Measurements from ENCODE around the gene UNC5A.

DNA sequence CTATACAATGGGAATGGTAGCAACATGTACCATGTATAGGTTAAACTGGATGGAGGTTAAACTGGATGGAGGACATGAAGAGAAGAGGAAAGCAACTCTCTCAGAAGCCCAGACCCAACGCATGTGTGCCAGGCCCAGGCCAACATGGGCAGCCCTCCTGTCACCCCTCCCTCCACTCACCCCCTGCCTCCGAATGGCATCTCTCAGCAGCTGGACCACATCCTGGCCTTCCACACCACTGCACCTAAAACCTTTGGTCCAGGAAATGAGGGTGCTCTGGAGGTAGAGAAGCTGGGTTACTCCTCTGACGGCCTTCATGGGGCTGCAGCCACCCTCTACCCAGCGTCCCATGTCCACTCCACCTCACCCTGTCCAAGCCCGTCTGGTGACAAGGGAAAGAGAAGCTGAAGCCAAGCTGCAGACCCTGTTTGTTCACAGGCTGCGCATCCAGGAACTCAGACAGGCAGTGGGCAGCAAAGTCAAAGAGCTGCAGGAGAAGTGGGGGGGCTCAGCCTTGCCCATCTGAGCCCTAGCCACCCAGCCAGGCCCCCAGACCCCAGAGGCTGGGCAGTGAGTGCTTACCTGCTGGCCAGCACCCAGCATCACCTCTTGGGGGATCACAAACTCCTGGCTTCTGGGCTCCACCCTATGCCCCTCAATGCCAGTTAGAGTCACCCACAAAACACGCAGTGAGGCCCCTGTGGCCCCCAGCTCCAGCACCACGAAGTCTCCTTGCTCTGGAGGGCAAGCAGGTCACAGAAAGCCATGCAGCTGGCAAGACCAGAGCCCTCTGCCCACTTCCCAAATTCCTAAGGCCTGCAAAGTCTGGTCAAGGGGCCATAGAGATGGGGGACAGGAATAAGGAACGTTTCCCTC is 80.3 kb downstream of the UNC5A start:
- TF ChIP-seq, protein P1, sequence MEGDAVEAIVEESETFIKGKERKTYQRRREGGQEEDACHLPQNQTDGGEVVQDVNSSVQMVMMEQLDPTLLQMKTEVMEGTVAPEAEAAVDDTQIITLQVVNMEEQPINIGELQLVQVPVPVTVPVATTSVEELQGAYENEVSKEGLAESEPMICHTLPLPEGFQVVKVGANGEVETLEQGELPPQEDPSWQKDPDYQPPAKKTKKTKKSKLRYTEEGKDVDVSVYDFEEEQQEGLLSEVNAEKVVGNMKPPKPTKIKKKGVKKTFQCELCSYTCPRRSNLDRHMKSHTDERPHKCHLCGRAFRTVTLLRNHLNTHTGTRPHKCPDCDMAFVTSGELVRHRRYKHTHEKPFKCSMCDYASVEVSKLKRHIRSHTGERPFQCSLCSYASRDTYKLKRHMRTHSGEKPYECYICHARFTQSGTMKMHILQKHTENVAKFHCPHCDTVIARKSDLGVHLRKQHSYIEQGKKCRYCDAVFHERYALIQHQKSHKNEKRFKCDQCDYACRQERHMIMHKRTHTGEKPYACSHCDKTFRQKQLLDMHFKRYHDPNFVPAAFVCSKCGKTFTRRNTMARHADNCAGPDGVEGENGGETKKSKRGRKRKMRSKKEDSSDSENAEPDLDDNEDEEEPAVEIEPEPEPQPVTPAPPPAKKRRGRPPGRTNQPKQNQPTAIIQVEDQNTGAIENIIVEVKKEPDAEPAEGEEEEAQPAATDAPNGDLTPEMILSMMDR (conservative IDR thresholded peaks at IDR 0.05) = no peak
- no peak for TF ChIP-seq ZFX (IDR thresholded peaks at IDR 0.05)

All from C4-2B (cell line).